Fibroblast of lung (primary cell): ENCODE data around the gene TMTC2. TPM values are rescaled to one million over a fixed set of nuclear protein-coding genes. Genes with fewer than 3 reads are reported as not detected.

Experiments
- DNase-seq, 2 donors: peaks; one replicate each; pipeline versions ENCODE4 v3.0.0 to v3.0.0-alpha.2; 2010; ENCODE audit warnings: low read depth in 2 of 2
- H2AFZ ChIP-seq: 2 replicates; pipeline ENCODE4 v1.5.1; 2012; ENCODE audit warnings: low read length, control low read depth, inconsistent platforms
- H3K27ac ChIP-seq: 2 replicates; pipeline ENCODE4 v1.5.1; 2011; ENCODE audit warnings: low read length, control low read depth; ENCODE audit not compliant: insufficient read depth
- H3K27me3 ChIP-seq: 2 replicates; pipeline ENCODE4 v1.5.1; 2011; ENCODE audit warnings: mild to moderate bottlenecking, low read length; ENCODE audit not compliant: control insufficient read depth, insufficient read depth
- H3K36me3 ChIP-seq: 2 replicates; pipeline ENCODE4 v1.5.1; 2011; ENCODE audit warnings: low read length; ENCODE audit not compliant: control insufficient read depth, insufficient read depth
- H3K4me1 ChIP-seq: 2 replicates; pipeline ENCODE4 v1.5.1; 2011; ENCODE audit warnings: low read length; ENCODE audit not compliant: control insufficient read depth, insufficient read depth; ENCODE audit errors: extremely low read depth
- H3K4me2 ChIP-seq: 2 replicates; pipeline ENCODE4 v1.5.1; 2011; ENCODE audit warnings: low read length, control low read depth; ENCODE audit not compliant: insufficient read depth; ENCODE audit errors: extremely low read depth
- H3K4me3 ChIP-seq, 4 experiments: fragments of 200-600 bp in 1 of 4; sonication (generic) in 1 of 4; replicated peaks in 1 of 4; 2 replicates each; pipeline ENCODE4 v1.5.1; 2011 to 2016; ENCODE audit warnings: low read length in 4 of 4, low read depth in 3 of 4, mild to moderate bottlenecking in 3 of 4, control low read depth in 2 of 4, inconsistent platforms in 1 of 4, mixed read lengths in 1 of 4; ENCODE audit not compliant: insufficient read depth in 1 of 4; ENCODE audit errors: control extremely low read depth in 1 of 4
- H3K79me2 ChIP-seq: 2 replicates; pipeline ENCODE4 v1.5.1; 2012; ENCODE audit warnings: mild to moderate bottlenecking, low read length, inconsistent platforms; ENCODE audit not compliant: control insufficient read depth, insufficient read depth
- H3K9ac ChIP-seq: 2 replicates; pipeline ENCODE4 v1.5.1; 2011; ENCODE audit warnings: mild to moderate bottlenecking, low read length, control low read depth; ENCODE audit not compliant: insufficient read depth
- H3K9me3 ChIP-seq: 2 replicates; pipeline ENCODE4 v1.5.1; 2012; ENCODE audit warnings: low read depth, low read length; ENCODE audit not compliant: control insufficient read depth, insufficient read depth
- H4K20me1 ChIP-seq: 2 replicates; pipeline ENCODE4 v1.5.1; 2011; ENCODE audit warnings: low read length; ENCODE audit not compliant: control insufficient read depth, insufficient read depth; ENCODE audit errors: extremely low read depth
- EZH2 ChIP-seq: IDR thresholded peaks from 2 replicates; pipeline ENCODE4 v1.5.1; 2012; ENCODE audit warnings: low read length, control low read depth, mild to moderate bottlenecking; ENCODE audit errors: missing control alignments
- polyA plus RNA-seq, 2 donors: library from polyadenylated mRNA; depleted of rRNA in 1 of 2; stranded (reverse) in 1 of 2; unstranded in 1 of 2; fragments of >200 nt; gene quantifications; 2 replicates each; pipeline ENCODE4 v1.2.1, GENCODE V29; 2011 to 2012; ENCODE audit warnings: missing spikeins in 1 of 2
- total RNA-seq: library from RNA; depleted of rRNA; stranded (reverse); fragments of >200 nt; gene quantifications from 2 replicates; pipeline ENCODE4 v1.2.1, GENCODE V29; 2014
- TF ChIP-seq, protein P1 (sequence below), 2 donors: IDR thresholded peaks in 1 of 2; conservative IDR thresholded peaks in 1 of 2; 1 replicate in 1 of 2; 2 replicates in 1 of 2; pipeline ENCODE4 v1.5.1; 2011 to 2012; ENCODE audit warnings: low read length in 2 of 2, control low read depth in 1 of 2, inconsistent platforms in 1 of 2, low read depth in 1 of 2, mild to moderate bottlenecking in 1 of 2

TMTC2 gene
- total and polyA plus RNA-seq, 2 donors (not counting 1 experiment from before 2014, with no cell fraction given), result 3.5 to 9.7 TPM

DNA sequence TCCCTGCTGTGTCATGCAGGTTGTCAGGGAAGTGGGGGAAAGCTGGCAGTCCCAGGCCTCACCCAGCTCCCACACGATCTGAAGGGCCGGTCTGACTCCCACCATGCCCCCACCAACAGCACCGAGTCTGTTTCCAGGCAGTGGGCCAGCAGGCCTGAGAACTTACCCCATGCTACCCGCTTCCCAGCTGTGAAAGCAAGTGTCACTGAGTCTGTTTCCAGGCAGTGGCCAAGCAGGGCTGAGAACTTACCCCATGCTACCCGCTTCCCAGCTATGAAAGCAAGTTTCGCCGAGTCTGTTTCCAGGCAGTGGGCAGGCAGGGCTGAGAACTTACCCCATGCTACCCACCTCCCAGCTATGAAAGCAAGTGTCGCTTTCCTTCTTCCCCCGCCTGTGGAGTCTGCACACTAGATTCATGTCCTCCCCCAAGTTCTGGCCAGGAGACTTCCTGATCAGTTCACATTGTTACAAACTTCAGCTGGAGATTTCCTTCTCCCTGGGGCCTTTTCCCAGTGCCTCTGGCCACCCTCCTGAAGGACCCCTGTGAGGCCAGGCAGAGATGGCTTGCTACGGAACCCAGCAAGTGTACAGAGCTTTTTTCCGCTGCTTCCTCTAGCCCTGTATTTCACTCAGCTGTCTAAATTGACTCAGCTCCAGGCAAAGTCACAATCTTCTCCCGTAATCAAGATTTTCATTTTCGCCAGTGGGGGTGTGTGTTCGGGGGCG, 435.4 kb downstream of the TMTC2 start:
- TF ChIP-seq, protein P1, sequence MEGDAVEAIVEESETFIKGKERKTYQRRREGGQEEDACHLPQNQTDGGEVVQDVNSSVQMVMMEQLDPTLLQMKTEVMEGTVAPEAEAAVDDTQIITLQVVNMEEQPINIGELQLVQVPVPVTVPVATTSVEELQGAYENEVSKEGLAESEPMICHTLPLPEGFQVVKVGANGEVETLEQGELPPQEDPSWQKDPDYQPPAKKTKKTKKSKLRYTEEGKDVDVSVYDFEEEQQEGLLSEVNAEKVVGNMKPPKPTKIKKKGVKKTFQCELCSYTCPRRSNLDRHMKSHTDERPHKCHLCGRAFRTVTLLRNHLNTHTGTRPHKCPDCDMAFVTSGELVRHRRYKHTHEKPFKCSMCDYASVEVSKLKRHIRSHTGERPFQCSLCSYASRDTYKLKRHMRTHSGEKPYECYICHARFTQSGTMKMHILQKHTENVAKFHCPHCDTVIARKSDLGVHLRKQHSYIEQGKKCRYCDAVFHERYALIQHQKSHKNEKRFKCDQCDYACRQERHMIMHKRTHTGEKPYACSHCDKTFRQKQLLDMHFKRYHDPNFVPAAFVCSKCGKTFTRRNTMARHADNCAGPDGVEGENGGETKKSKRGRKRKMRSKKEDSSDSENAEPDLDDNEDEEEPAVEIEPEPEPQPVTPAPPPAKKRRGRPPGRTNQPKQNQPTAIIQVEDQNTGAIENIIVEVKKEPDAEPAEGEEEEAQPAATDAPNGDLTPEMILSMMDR (conservative IDR thresholded peaks at IDR 0.05 in 1 of 2, IDR thresholded peaks at IDR 0.05 in 1 of 2; ENCODE audit: low read depth in 1 of 2, low read length in 2 of 2), result no peak
- TF ChIP-seq EZH2, result no peak
- Histone ChIP-seq H3K9me3 (no peaks in the 10 kb centered on the region), H3K9ac (no peak overlapping the region), H3K79me2 (no peaks in the 10 kb centered on the region), H3K4me1 (no peaks in the 10 kb centered on the region), H4K20me1 (no peaks in the 10 kb centered on the region), H3K4me3 (no peak overlapping the region), H3K4me2 (no peak overlapping the region), H3K27ac (no peak overlapping the region), H2AFZ (no peak overlapping the region), H3K36me3 (no peaks in the 10 kb centered on the region), H3K27me3 (no peaks in the 10 kb centered on the region)
- DNase-seq, result no peak

DNA sequence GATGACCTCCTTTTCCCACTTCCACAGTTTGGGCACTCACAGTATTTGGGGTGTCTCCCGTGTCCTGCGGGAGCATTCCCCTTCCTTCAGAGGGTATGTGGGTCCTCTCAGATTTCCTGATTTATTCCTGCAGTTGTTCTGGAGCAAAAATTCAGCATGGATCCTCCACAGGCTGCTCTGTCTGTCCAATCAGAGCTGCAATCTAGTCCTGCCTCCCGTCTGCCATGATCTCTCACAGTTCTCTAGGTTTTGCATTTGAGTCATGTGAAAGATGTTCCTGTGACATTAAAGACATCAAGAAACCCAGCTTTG, 435.9 kb downstream of the TMTC2 start:
- H2AFZ ChIP-seq, result no peak overlapping the region
- H3K4me3 ChIP-seq, result no peak overlapping the region
- DNase-seq, result no peak
- H3K36me3 ChIP-seq, result no peaks in the 10 kb centered on the region
- H3K79me2 ChIP-seq, result no peaks in the 10 kb centered on the region
- TF ChIP-seq, protein P1 (conservative IDR thresholded peaks at IDR 0.05 in 1 of 2, IDR thresholded peaks at IDR 0.05 in 1 of 2; ENCODE audit: low read depth in 1 of 2, low read length in 2 of 2), result no peak
- no peak for TF ChIP-seq EZH2
- H3K27ac ChIP-seq, result no peak overlapping the region
- H3K4me1 ChIP-seq, result no peaks in the 10 kb centered on the region
- H4K20me1 ChIP-seq, result no peaks in the 10 kb centered on the region
- H3K27me3 ChIP-seq, result no peaks in the 10 kb centered on the region
- no peaks in the 10 kb centered on the region for H3K9me3 ChIP-seq
- H3K4me2 ChIP-seq, result no peak overlapping the region
- no peak overlapping the region for H3K9ac ChIP-seq

DNA sequence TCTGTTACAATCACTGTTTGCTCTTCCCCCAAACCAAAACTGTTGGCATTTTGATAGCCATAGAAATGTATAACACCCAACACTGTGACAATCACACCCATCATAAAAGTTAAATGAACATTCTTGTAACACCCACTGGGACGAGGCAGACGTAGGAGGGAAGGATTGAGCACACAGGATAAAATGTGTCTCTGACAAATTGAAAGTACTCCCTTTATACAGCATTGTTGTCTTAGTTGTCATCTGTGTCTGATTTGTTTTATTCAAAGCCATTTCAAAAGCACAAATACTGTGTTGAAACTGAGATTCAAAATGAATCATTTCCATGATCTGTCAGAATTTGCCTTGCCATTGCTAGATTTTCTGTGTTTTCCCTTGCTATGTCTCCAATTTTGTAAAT, 436.3 kb downstream of the TMTC2 start:
- Histone ChIP-seq H4K20me1 (no peaks in the 10 kb centered on the region), H3K36me3 (no peaks in the 10 kb centered on the region), H3K4me2 (no peak overlapping the region), H3K27ac (no peak overlapping the region), H3K9ac (no peak overlapping the region), H3K4me1 (no peaks in the 10 kb centered on the region), H3K27me3 (no peaks in the 10 kb centered on the region), H3K9me3 (no peaks in the 10 kb centered on the region), H2AFZ (no peak overlapping the region), H3K4me3 (no peak overlapping the region), H3K79me2 (no peaks in the 10 kb centered on the region)
- no peak for DNase-seq
- no peak for TF ChIP-seq EZH2
- TF ChIP-seq, protein P1 (conservative IDR thresholded peaks at IDR 0.05 in 1 of 2, IDR thresholded peaks at IDR 0.05 in 1 of 2; ENCODE audit: low read depth in 1 of 2, low read length in 2 of 2), result no peak
